ENCODE measurements around the gene DDX4. TPM values are rescaled to one million over a fixed set of nuclear protein-coding genes. Genes with fewer than 3 reads are reported as not detected.
"Not testable (repeated sequence)": the region's sequence is repeated elsewhere in the genome, so short reads cannot be mapped to it uniquely, and the experiment has no call there.

The DDX4 gene
- not detected for total RNA-seq

- intact Hi-C loops (cut with DNase I) = no loop called here
- DNase-seq (ENCODE audit: low spot score) (no peak), ATAC-seq (no peak)
These were observed at the start of gene DDX4 for GRCh38 chr5:55737793-55738192. Gene DDX4 (plus strand): TSS chr5:55738061. CDS start chr5:55738964, 903 bp downstream.

- ATAC-seq (peak; percentile 81), DNase-seq (ENCODE audit: low spot score) (no peak)
- intact Hi-C loops (cut with DNase I) = loop anchor here (5.0 to 10.0 kb wide), 2 partner anchors 274 to 347 kb away; no protein-coding TSS in a partner anchor
These were observed 46.4 kb upstream of the DDX4 start for GRCh38 chr5:55691265-55692105.

- DNase-seq (ENCODE audit: low spot score) (no peak), ATAC-seq (no peak)
- intact Hi-C loops (cut with DNase I) = loop anchor here (5.0 to 10.0 kb wide), 2 partner anchors 275 to 347 kb away; no protein-coding TSS in a partner anchor
These were observed 45.8 kb upstream of the DDX4 start for GRCh38 chr5:55692106-55692417.

GRCh38 chr5:55692509-55692908 is 45.4 kb upstream of the DDX4 start:
- intact Hi-C loops (cut with DNase I) = loop anchor here (5.0 to 10.0 kb wide), 2 partner anchors 275 to 348 kb away; no protein-coding TSS in a partner anchor
- DNase-seq (ENCODE audit: low spot score) (no peak), ATAC-seq (no peak)

GRCh38 chr5:55694152-55694830 is 43.6 kb upstream of the DDX4 start:
- intact Hi-C loops (cut with DNase I) = loop anchor here (5.0 to 10.0 kb wide), 2 partner anchors 277 to 349 kb away; no protein-coding TSS in a partner anchor
- DNase-seq (ENCODE audit: low spot score) (no peak), ATAC-seq (peak; percentile 33)

GRCh38 chr5:55696704-55697103 is 41.2 kb upstream of the DDX4 start:
- intact Hi-C loops (cut with DNase I) = loop anchor here (10.0 kb wide), 1 partner anchor 352 kb away; no protein-coding TSS in a partner anchor
- not testable (repeated sequence) for ATAC-seq; DNase-seq (ENCODE audit: low spot score)

- DNase-seq (ENCODE audit: low spot score) (no peak), ATAC-seq (no peak)
- intact Hi-C loops (cut with DNase I) = loop anchor here (10.0 kb wide), 1 partner anchor 354 kb away; no protein-coding TSS in a partner anchor
These were observed 38.7 kb upstream of the DDX4 start for GRCh38 chr5:55699041-55699688.

GRCh38 chr5:55700745-55701144 is 37.1 kb upstream of the DDX4 start:
- no peak for ATAC-seq
- intact Hi-C loops (cut with DNase I) = no loop called here
- no peak for DNase-seq (ENCODE audit: low spot score)

GRCh38 chr5:55701462-55702103 is 36.3 kb upstream of the DDX4 start:
- DNase-seq (ENCODE audit: low spot score) (no peak), ATAC-seq (no peak)
- intact Hi-C loops (cut with DNase I) = no loop called here

- intact Hi-C loops (cut with DNase I) = no loop called here
- DNase-seq (ENCODE audit: low spot score) = no peak
- ATAC-seq = no peak
These were observed 35.1 kb upstream of the DDX4 start for GRCh38 chr5:55702598-55703345.

GRCh38 chr5:55706230-55706629 is 31.6 kb upstream of the DDX4 start:
- intact Hi-C loops (cut with DNase I) = no loop called here
- ATAC-seq = no peak
- no peak for DNase-seq (ENCODE audit: low spot score)

- ATAC-seq = no peak
- intact Hi-C loops (cut with DNase I) = no loop called here
- DNase-seq (ENCODE audit: low spot score) = no peak
These were observed 29.1 kb upstream of the DDX4 start for GRCh38 chr5:55708732-55709131.

- ATAC-seq (peak; percentile 2), DNase-seq (ENCODE audit: low spot score) (no peak)
- intact Hi-C loops (cut with DNase I) = no loop called here
These were observed 26.3 kb upstream of the DDX4 start for GRCh38 chr5:55711507-55712022.

GRCh38 chr5:55712023-55712859 is 25.6 kb upstream of the DDX4 start, which contains the start of gene SLC38A9:
Gene SLC38A9 (minus strand): TSS chr5:55712324. CDS start chr5:55697958, 14,366 bp downstream.
- ATAC-seq (peak; percentile 100), DNase-seq (ENCODE audit: low spot score) (peak; percentile 97)
- intact Hi-C loops (cut with DNase I) = no loop called here

GRCh38 chr5:55713871-55714270 is 24.0 kb upstream of the DDX4 start:
- DNase-seq (ENCODE audit: low spot score) = no peak
- ATAC-seq = no peak
- intact Hi-C loops (cut with DNase I) = no loop called here

GRCh38 chr5:55714339-55714738 is 23.5 kb upstream of the DDX4 start:
- intact Hi-C loops (cut with DNase I) = no loop called here
- DNase-seq (ENCODE audit: low spot score) (no peak), ATAC-seq (no peak)

GRCh38 chr5:55714749-55715148 is 23.1 kb upstream of the DDX4 start:
- ATAC-seq (no peak), DNase-seq (ENCODE audit: low spot score) (no peak)
- intact Hi-C loops (cut with DNase I) = no loop called here

Measured in sciatic nerve (tissue), 2 donors.